Iris pigment epithelial cell (primary cell): ENCODE measurements around the gene COL6A6.
A peak's percentile ranks its signal among the peaks of the same experiment; 100 is the strongest.

Experiments
- DNase-seq: peaks from one replicate; pipeline ENCODE4 v3.0.0-alpha.2; 2011; ENCODE audit warnings: low read depth

The COL6A6 gene

GRCh38 chr3:130516645-130517512, at the start of gene COL6A6:
COL6A6 (plus strand) TSS chr3:130517177; CDS start chr3:130560365, 43,188 bp downstream.
- no peak for DNase-seq

GRCh38 chr3:130468311-130468710, 48.7 kb upstream of the COL6A6 start:
- DNase-seq = no peak

GRCh38 chr3:130470126-130470525, 46.9 kb upstream of the COL6A6 start:
- DNase-seq = no peak

- no peak for DNase-seq
These were observed 43.6 kb upstream of the COL6A6 start for GRCh38 chr3:130473416-130473815.

- peak; percentile 27 for DNase-seq
These were observed 36.2 kb upstream of the COL6A6 start for GRCh38 chr3:130480736-130481135.

GRCh38 chr3:130488288-130488687, 28.7 kb upstream of the COL6A6 start:
- no peak for DNase-seq

GRCh38 chr3:130488769-130489450, 28.1 kb upstream of the COL6A6 start:
- DNase-seq = no peak

GRCh38 chr3:130490241-130490640, 26.7 kb upstream of the COL6A6 start:
- DNase-seq = no peak

- no peak for DNase-seq
These were observed 25.5 kb upstream of the COL6A6 start for GRCh38 chr3:130491431-130491830.

GRCh38 chr3:130504701-130505100, 12.3 kb upstream of the COL6A6 start:
- DNase-seq = no peak

GRCh38 chr3:130506031-130506430, 10.9 kb upstream of the COL6A6 start:
- DNase-seq = no peak

- no peak for DNase-seq
These were observed 9.2 kb upstream of the COL6A6 start for GRCh38 chr3:130507746-130508145.

- DNase-seq = no peak
These were observed 8.0 kb upstream of the COL6A6 start for GRCh38 chr3:130509008-130509407.

GRCh38 chr3:130514681-130515080, 2.3 kb upstream of the COL6A6 start:
- no peak for DNase-seq

- DNase-seq = no peak
These were observed 1.2 kb upstream of the COL6A6 start for GRCh38 chr3:130515755-130516154.

GRCh38 chr3:130517602-130518001, 625 bp downstream of the COL6A6 start:
- DNase-seq = no peak

- DNase-seq = no peak
These were observed 2.8 kb downstream of the COL6A6 start for GRCh38 chr3:130519754-130520153.

GRCh38 chr3:130522399-130522798, 5.4 kb downstream of the COL6A6 start:
- DNase-seq = no peak

- DNase-seq = no peak
These were observed 10.4 kb downstream of the COL6A6 start for GRCh38 chr3:130527426-130527825.

- DNase-seq = no peak
These were observed 11.1 kb downstream of the COL6A6 start for GRCh38 chr3:130528120-130528519.

GRCh38 chr3:130529486-130530215, 12.7 kb downstream of the COL6A6 start:
- no peak for DNase-seq

- DNase-seq = no peak
These were observed 16.3 kb downstream of the COL6A6 start for GRCh38 chr3:130533247-130533646.
